Activated CD4-positive, alpha-beta T cell treated with anti-CD3 and anti-CD28 coated beads for 24 hours (primary cell): Measurements from ENCODE around the gene FAM234A.
A peak's percentile ranks its signal among the peaks of the same experiment; 100 is the strongest.
"Not testable (repeated sequence)": the region's sequence is repeated elsewhere in the genome, so short reads cannot be mapped to it uniquely, and the experiment has no call there.

Experiments used
- DNase-seq, 2 donors: peaks; one replicate each; pipeline ENCODE4 v3.0.0-alpha.2; 2020; ENCODE audit warnings: low read depth in 2 of 2

Gene FAM234A

GRCh38 chr16:265002-265529 is 30.4 kb downstream of the FAM234A start:
- DNase-seq, result no peak

- DNase-seq, result no peak
These were observed 31.1 kb downstream of the FAM234A start for GRCh38 chr16:265711-266110.

GRCh38 chr16:266258-267164 is 31.9 kb downstream of the FAM234A start:
- no peak for DNase-seq

- DNase-seq, result not testable (repeated sequence)
These were observed 32.9 kb downstream of the FAM234A start for GRCh38 chr16:267562-267961.

- no peak for DNase-seq
These were observed 33.8 kb downstream of the FAM234A start for GRCh38 chr16:268141-269053.

GRCh38 chr16:269061-269796 is 34.6 kb downstream of the FAM234A start:
- no peak for DNase-seq

GRCh38 chr16:270381-271255 is 36.0 kb downstream of the FAM234A start:
- DNase-seq, result no peak

- DNase-seq, result no peak
These were observed 38.3 kb downstream of the FAM234A start for GRCh38 chr16:272633-273546.

GRCh38 chr16:273547-274421 is 39.2 kb downstream of the FAM234A start:
- no peak for DNase-seq

- DNase-seq, result peak in 1 of 2 donors; percentile 14
These were observed 40.5 kb downstream of the FAM234A start for GRCh38 chr16:275041-275641.

- no peak for DNase-seq
These were observed 41.2 kb downstream of the FAM234A start, which contains the start of gene RGS11 for GRCh38 chr16:275786-276232. Gene RGS11, minus strand, starts transcription at chr16:275944. Its CDS starts 33 bp downstream, at chr16:275911.

- DNase-seq, result no peak
These were observed 41.9 kb downstream of the FAM234A start for GRCh38 chr16:276426-277077.

GRCh38 chr16:278863-279366 is 44.3 kb downstream of the FAM234A start:
- no peak for DNase-seq

- no peak for DNase-seq
These were observed 44.9 kb downstream of the FAM234A start for GRCh38 chr16:279531-279930.

- DNase-seq, result no peak
These were observed 45.4 kb downstream of the FAM234A start for GRCh38 chr16:280005-280460.

- DNase-seq, result no peak
These were observed 45.9 kb downstream of the FAM234A start, which contains the start of gene ARHGDIG for GRCh38 chr16:280552-280951. Gene ARHGDIG, plus strand, starts transcription at chr16:280591. Its CDS starts 90 bp downstream, at chr16:280681.
